GM21367 (cell line): Measurements from ENCODE around the gene GPR39.
"Not testable (repeated sequence)": the region's sequence is repeated elsewhere in the genome, so short reads cannot be mapped to it uniquely, and the experiment has no call there.

Experiments used
- ATAC-seq: cut with Tn5 transposase; IDR thresholded peaks from one replicate; pipeline ENCODE4 v1.9.1; 2021; ENCODE audit not compliant: unreplicated experiment

GPR39 gene

DNA sequence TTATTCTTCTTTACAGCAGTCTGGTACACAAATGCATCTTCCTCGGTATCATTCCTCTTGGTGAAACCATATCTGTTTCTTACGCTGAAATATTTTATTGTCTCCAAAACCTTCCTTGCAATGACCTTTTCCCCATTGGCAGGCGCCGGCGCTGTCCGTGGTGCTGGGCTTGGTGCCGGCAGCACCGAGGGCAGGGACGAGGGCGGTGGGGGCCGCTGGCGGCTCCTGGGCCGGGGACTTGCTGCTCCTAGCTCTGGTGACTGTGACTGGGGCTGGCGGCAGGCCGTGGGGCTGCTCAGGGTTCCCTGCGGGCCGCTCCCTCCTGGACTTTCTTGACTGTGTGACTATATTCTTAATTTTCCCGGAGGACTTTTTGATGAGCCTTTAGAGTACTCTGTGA lies 72.5 kb downstream of the GPR39 start:
- no peak for ATAC-seq

DNA sequence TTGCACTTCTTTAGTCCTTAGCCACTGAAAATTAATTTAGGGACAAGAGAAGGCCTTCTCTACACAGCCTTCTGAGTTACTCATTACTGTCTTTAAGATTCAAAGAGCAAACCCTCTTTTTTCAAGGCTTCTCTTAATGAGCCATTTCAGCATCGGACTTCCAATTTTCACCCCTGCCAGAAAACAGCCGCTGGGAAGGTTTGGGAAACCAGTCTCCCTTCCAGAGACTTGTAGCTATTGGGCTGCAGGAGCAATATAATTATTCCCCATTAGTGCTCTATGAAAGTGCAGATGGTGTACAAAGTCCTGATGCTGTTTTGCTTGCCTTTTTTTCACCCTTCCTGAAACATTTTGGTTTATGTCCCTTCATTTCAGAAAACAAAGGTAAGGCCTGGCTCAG lies 79.3 kb downstream of the GPR39 start:
- no peak for ATAC-seq

DNA sequence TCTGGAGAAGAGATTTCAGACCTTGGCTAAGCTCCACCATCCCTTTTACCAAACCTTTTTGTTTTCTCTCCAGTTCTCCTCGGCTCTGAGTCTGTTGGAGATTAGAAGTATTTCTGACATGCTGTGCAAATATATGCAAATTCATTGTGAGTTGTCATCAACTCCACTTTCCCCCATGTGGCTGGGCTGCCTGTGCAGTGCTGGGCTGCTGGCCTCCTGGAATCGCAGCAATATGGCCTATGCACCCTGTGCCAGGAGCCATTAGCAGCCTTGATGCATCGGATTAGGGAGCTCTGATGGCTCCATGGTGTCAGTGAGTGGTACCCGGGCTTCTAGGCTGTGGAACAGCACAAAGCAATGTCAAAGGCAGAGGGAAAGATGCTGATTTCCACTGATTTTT lies 80.0 kb downstream of the GPR39 start:
- ATAC-seq = no peak

GRCh38 chr2:132497591-132497990 lies 81.0 kb downstream of the GPR39 start:
- no peak for ATAC-seq

- ATAC-seq = no peak
Measured at GRCh38 chr2:132503701-132504100, 87.1 kb downstream of the GPR39 start.

- ATAC-seq = no peak
Measured at GRCh38 chr2:132515010-132515409, 98.4 kb downstream of the GPR39 start.

- ATAC-seq = no peak
Measured at GRCh38 chr2:132517386-132517785, 100.8 kb downstream of the GPR39 start.

DNA sequence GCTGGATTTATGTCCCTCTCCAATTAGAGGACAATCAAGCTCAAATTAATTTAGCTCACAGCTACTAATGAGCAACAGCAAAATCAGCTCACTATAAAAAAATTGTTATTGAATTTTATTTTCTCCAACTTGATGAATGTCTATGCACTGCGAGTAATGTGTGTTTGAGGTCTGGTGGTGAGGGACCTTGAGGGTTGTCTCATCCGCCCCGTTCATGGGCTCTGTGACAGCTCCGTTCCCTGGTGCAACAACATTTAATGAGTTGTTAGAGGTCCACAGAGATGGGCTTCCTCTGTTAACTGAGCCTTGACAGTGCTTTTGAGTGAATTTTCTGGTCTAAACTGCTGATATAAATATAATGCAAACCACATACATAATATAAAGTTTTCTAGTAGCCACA lies 101.7 kb downstream of the GPR39 start:
- ATAC-seq = no peak

- ATAC-seq = no peak
Measured at GRCh38 chr2:132519566-132519965, 103.0 kb downstream of the GPR39 start.

- ATAC-seq = no peak
Measured at GRCh38 chr2:132521341-132521740, 104.7 kb downstream of the GPR39 start.

DNA sequence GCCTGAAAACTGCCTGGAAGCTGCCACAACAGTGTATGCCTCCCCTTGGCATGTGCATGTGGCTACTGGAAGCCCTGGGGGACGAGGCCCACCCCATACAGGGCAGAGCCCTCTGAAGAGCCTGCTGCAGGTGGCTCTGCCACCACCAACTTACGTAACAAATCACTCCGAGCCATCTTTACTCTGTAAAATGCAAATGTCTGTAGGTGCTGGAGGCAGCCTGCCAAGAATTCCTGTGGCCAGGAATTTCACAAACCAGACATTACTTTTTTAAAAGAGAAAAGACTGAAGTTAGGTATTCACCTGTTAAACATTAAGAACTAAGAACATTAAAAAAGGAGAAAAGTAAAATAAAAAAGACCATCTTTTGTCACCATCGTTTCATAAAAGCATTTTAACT lies 106.3 kb downstream of the GPR39 start:
- no peak for ATAC-seq

- ATAC-seq = not testable (repeated sequence)
Measured at GRCh38 chr2:132537061-132537460, 120.5 kb downstream of the GPR39 start.

DNA sequence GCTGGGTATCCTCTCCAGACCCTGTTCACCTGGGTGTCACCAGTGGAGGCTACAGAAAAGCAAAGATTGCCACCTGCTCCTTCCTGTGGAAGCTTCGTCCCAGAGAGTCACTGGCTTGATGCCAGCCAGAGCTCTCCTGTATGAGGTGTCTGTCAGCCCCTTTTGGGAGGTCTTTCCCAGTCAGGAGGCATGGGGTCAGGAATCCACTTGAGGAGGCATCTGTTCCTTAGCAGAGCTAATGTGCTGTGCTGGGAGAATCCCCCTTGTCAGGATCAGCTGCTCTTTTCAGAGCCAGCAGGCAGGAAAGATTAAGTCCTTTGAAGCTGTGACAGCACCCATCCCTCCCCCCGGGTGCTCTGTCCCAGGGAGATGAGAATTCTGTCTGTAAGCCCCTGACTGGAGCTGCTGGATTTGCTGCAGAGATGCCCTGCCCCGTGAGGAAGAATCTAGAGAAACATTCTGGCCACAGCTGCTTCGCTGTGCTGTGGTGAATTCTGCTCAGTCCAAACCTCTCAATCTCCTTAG lies 121.8 kb downstream of the GPR39 start:
- no peak for ATAC-seq

DNA sequence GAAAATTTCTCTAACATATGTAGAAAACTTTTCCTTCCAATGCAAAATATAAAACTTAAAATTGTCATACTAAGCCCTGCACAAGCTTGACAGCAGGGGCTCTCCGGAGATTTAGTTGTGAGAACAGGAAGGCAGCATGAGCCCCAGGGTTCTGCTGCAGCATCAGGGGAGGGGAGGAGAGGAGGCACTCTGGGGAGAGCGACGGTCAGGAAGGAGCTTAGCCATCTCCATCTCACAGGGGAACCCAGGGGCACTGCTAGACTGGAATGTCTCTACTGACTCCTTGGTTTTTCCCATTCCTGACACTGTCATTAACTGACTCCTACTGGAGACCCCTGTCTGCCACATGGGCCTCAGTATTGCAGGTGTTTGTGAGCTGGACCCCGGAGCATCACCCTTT lies 123.6 kb downstream of the GPR39 start:
- no peak for ATAC-seq

GRCh38 chr2:132542953-132543569 lies 126.5 kb downstream of the GPR39 start:
- ATAC-seq = no peak

DNA sequence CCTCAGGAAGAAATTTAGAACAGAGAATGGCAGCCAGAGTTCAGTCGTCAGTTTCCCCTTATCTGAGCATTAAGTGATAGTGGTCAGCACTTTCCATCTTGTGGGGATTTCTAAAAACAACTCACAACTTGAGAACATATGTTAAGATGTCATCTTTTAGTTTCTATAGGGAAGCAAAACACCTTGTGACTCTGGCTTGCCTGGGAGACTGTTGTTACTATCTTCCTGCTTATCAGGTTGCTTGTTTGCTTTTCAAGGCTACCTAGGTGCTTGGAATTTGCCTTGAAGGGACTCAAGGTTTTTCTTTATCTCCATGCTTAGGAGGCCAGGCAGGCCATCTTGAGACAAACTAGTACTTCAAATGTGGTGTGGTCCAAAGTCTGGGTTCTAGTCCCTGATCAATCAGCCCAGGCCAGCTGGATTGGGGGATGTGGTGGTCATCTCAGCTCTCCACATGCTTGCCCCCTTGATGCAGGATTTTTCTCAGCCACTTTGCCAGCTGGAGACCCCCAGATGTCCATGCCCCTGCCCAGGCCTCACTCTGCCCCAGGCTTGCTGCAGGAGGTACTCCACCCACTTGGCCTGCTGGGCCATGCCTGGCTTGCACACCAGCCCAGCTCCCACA lies 127.5 kb downstream of the GPR39 start:
- ATAC-seq = no peak

DNA sequence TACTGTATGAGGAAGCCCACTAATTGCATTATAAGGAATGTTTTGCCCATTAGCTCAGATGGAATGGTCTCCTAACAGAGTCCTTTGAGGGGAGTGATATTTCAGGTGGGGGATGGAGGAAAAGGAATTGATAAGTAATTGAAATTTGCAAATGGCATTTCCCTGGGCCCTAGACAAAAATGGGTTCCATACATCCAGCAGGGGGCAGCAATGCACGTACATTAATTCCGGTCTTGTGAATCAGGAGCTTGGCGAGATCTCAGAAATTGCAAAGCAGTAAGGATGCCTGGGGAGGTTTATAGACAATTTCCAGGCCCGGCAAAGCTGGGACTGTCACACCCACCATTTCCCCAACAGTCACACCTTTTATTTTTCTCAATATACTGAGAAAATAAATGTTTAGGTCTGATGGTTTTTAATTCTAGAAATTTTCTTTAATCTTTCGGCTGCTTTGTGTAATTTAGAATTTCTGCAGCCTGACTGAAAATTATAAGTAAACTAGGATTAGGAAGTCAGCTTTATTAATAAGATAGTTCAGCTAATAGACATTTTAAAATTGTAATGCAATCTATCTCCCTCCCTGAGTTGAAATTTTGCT lies 130.6 kb downstream of the GPR39 start:
- ATAC-seq = no peak

DNA sequence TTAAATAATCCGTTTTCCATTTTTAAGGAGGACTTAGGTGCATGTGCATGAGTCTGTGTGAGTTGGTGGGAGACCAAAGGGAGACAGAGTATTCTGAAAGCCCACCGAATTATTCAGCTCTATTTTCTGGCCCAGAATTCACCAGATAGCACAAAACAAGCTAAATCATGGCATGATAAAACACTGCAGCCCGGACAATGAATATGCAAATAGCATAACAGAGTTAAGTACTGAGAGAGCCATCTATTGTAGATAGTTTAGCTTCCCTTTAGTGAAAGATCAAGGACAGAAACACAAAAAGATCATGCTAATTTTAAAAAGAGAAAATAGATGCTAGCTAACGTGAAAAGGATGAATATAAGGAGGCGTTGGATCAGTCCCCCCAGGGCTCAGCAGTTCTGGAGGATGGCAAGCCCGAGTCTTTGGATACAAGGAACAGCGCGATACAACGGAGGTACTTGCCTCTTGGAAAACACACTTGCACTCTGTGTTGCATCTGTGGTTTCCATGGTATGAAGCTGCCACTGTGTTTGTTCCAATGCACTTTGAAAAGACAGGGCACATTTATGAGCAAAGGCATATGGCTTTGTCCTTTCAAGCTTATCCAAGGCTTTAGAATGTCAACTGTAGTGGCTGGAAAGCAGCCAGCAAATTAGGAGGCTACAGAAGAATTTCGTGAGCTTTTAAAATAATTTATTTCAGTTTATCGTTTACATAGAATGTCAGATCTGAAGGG lies 133.5 kb downstream of the GPR39 start:
- ATAC-seq = no peak

- ATAC-seq = no peak
Measured at GRCh38 chr2:132550946-132551345, 134.3 kb downstream of the GPR39 start.

DNA sequence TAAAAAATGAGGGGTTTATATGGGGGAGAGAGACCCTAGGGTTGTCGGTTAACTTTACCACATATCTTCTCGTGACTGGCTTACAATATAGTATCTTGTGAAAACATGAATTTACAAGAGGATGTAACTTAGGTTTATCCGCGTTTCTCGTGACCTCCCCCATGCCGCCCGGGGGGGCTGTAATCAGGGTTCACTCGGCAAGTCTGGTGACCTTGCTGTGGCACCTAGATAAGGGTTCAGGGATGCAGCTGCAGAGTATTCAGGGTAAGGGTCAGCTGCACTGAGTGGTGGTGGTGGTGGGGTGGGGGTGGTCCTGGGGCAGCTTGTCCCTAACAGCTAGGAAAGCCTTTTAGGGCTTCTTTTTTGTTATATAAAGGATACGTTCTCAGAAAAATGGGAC lies 141.1 kb downstream of the GPR39 start:
- ATAC-seq = no peak

GRCh38 chr2:132559326-132559725 lies 142.7 kb downstream of the GPR39 start:
- ATAC-seq = no peak

DNA sequence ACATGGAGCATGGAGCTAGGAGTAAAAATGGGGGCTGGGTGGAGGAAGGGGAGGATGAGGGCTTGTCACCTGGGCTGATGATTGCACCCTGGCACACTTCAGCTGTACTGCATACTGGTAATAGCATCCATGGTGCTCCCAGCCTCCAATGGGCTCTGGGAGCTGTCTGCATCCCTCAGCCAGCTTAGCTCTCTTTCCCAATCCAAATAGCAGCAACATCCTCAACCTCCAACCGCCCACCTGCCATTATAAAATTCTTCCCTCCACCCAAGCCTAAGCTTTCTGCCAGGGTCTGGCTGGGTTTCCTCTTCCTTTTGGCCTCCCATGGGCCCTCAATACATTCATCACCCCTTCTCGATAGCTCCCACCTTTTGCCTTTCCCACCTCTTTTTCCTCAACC lies 143.3 kb downstream of the GPR39 start:
- ATAC-seq = no peak
